ENCODE data around the gene PRIM2.
"Not testable (repeated sequence)": the region's sequence is repeated elsewhere in the genome, so short reads cannot be mapped to it uniquely, and the experiment has no call there.

Gene PRIM2

GRCh38 chr6:57535121-57535520 lies 217.7 kb downstream of the PRIM2 start:
- in situ Hi-C loops (cut with MboI; ENCODE audit: low sequenced_read_pairs); H3K9me3 ChIP-seq; H3K27me3 ChIP-seq (ENCODE audit: low read depth); DNase-seq (ENCODE audit: low spot score in 2 of 2); H3K4me3 ChIP-seq; H3K4me1 ChIP-seq; H3K36me3 ChIP-seq (replicated peaks): not testable (repeated sequence)

GRCh38 chr6:57535994-57536393 lies 218.6 kb downstream of the PRIM2 start:
- H3K4me1 ChIP-seq; H3K27me3 ChIP-seq (ENCODE audit: low read depth); H3K4me3 ChIP-seq; H3K36me3 ChIP-seq (replicated peaks); H3K9me3 ChIP-seq; in situ Hi-C loops (cut with MboI; ENCODE audit: low sequenced_read_pairs): not testable (repeated sequence)
- DNase-seq (ENCODE audit: low spot score in 2 of 2), result peak; percentile 17 to 34

GRCh38 chr6:57537916-57538315 lies 220.5 kb downstream of the PRIM2 start:
- H3K4me3 ChIP-seq; in situ Hi-C loops (cut with MboI; ENCODE audit: low sequenced_read_pairs): not testable (repeated sequence)

GRCh38 chr6:57551961-57552360 lies 234.5 kb downstream of the PRIM2 start:
- in situ Hi-C loops (cut with MboI; ENCODE audit: low sequenced_read_pairs); H3K4me3 ChIP-seq; DNase-seq (ENCODE audit: low spot score in 2 of 2); H3K27me3 ChIP-seq (ENCODE audit: low read depth); H3K36me3 ChIP-seq (replicated peaks); H3K9me3 ChIP-seq; H3K4me1 ChIP-seq: not testable (repeated sequence)

More at GRCh38 chr6:57537916-57538315, 220.5 kb downstream of the PRIM2 start:
- not testable (repeated sequence) for H3K27me3 ChIP-seq (ENCODE audit: low read depth); DNase-seq (ENCODE audit: low spot score in 2 of 2); H3K9me3 ChIP-seq; H3K36me3 ChIP-seq (replicated peaks); H3K4me1 ChIP-seq

GRCh38 chr6:57557855-57558254 lies 240.4 kb downstream of the PRIM2 start:
- H3K4me3 ChIP-seq; H3K36me3 ChIP-seq (replicated peaks); H3K4me1 ChIP-seq; in situ Hi-C loops (cut with MboI; ENCODE audit: low sequenced_read_pairs); H3K9me3 ChIP-seq; DNase-seq (ENCODE audit: low spot score in 2 of 2); H3K27me3 ChIP-seq (ENCODE audit: low read depth): not testable (repeated sequence)

- in situ Hi-C loops (cut with MboI; ENCODE audit: low sequenced_read_pairs); H3K9me3 ChIP-seq: not testable (repeated sequence)
Observed at GRCh38 chr6:57559170-57559569, 241.7 kb downstream of the PRIM2 start.

GRCh38 chr6:57562233-57562632 lies 244.8 kb downstream of the PRIM2 start:
- H3K4me1 ChIP-seq; DNase-seq (ENCODE audit: low spot score in 2 of 2); in situ Hi-C loops (cut with MboI; ENCODE audit: low sequenced_read_pairs); H3K36me3 ChIP-seq (replicated peaks); H3K9me3 ChIP-seq; H3K27me3 ChIP-seq (ENCODE audit: low read depth); H3K4me3 ChIP-seq: not testable (repeated sequence)

More at GRCh38 chr6:57559170-57559569, 241.7 kb downstream of the PRIM2 start:
- not testable (repeated sequence) for DNase-seq (ENCODE audit: low spot score in 2 of 2); H3K27me3 ChIP-seq (ENCODE audit: low read depth); H3K4me1 ChIP-seq; H3K36me3 ChIP-seq (replicated peaks); H3K4me3 ChIP-seq

GRCh38 chr6:57572119-57572518 lies 254.7 kb downstream of the PRIM2 start:
- in situ Hi-C loops (cut with MboI; ENCODE audit: low sequenced_read_pairs); H3K4me1 ChIP-seq; H3K36me3 ChIP-seq (replicated peaks); H3K4me3 ChIP-seq; H3K27me3 ChIP-seq (ENCODE audit: low read depth); H3K9me3 ChIP-seq: not testable (repeated sequence)
- DNase-seq (ENCODE audit: low spot score in 2 of 2), result peak in 1 of 2 experiments; percentile 43

GRCh38 chr6:57572844-57573243 lies 255.4 kb downstream of the PRIM2 start:
- H3K27me3 ChIP-seq (ENCODE audit: low read depth); H3K4me1 ChIP-seq; H3K4me3 ChIP-seq; H3K36me3 ChIP-seq (replicated peaks); DNase-seq (ENCODE audit: low spot score in 2 of 2); in situ Hi-C loops (cut with MboI; ENCODE audit: low sequenced_read_pairs); H3K9me3 ChIP-seq: not testable (repeated sequence)

GRCh38 chr6:57577023-57577422 lies 259.6 kb downstream of the PRIM2 start:
- H3K4me1 ChIP-seq; in situ Hi-C loops (cut with MboI; ENCODE audit: low sequenced_read_pairs): not testable (repeated sequence)

GRCh38 chr6:57579489-57579888 lies 262.1 kb downstream of the PRIM2 start:
- in situ Hi-C loops (cut with MboI; ENCODE audit: low sequenced_read_pairs); H3K36me3 ChIP-seq (replicated peaks); H3K4me3 ChIP-seq; H3K9me3 ChIP-seq; H3K4me1 ChIP-seq; DNase-seq (ENCODE audit: low spot score in 2 of 2); H3K27me3 ChIP-seq (ENCODE audit: low read depth): not testable (repeated sequence)

More at GRCh38 chr6:57577023-57577422, 259.6 kb downstream of the PRIM2 start:
- H3K27me3 ChIP-seq (ENCODE audit: low read depth); H3K4me3 ChIP-seq; H3K9me3 ChIP-seq; DNase-seq (ENCODE audit: low spot score in 2 of 2); H3K36me3 ChIP-seq (replicated peaks): not testable (repeated sequence)

GRCh38 chr6:57581586-57581985 lies 264.2 kb downstream of the PRIM2 start:
- H3K27me3 ChIP-seq (ENCODE audit: low read depth); DNase-seq (ENCODE audit: low spot score in 2 of 2); in situ Hi-C loops (cut with MboI; ENCODE audit: low sequenced_read_pairs); H3K4me1 ChIP-seq; H3K4me3 ChIP-seq; H3K9me3 ChIP-seq; H3K36me3 ChIP-seq (replicated peaks): not testable (repeated sequence)

- H3K4me1 ChIP-seq; in situ Hi-C loops (cut with MboI; ENCODE audit: low sequenced_read_pairs); DNase-seq (ENCODE audit: low spot score in 2 of 2); H3K4me3 ChIP-seq; H3K27me3 ChIP-seq (ENCODE audit: low read depth); H3K36me3 ChIP-seq (replicated peaks); H3K9me3 ChIP-seq: not testable (repeated sequence)
Observed at GRCh38 chr6:57601105-57601504, 283.7 kb downstream of the PRIM2 start.

GRCh38 chr6:57605303-57605702 lies 287.9 kb downstream of the PRIM2 start:
- H3K9me3 ChIP-seq; H3K27me3 ChIP-seq (ENCODE audit: low read depth); in situ Hi-C loops (cut with MboI; ENCODE audit: low sequenced_read_pairs); DNase-seq (ENCODE audit: low spot score in 2 of 2); H3K4me1 ChIP-seq; H3K4me3 ChIP-seq; H3K36me3 ChIP-seq (replicated peaks): not testable (repeated sequence)

GRCh38 chr6:57606331-57606730 lies 288.9 kb downstream of the PRIM2 start:
- H3K4me1 ChIP-seq; in situ Hi-C loops (cut with MboI; ENCODE audit: low sequenced_read_pairs); H3K27me3 ChIP-seq (ENCODE audit: low read depth); H3K4me3 ChIP-seq; DNase-seq (ENCODE audit: low spot score in 2 of 2); H3K9me3 ChIP-seq; H3K36me3 ChIP-seq (replicated peaks): not testable (repeated sequence)
